HG03442 (cell line): ENCODE data around the gene CEACAM16.
"Not testable (repeated sequence)": the region's sequence is repeated elsewhere in the genome, so short reads cannot be mapped to it uniquely, and the experiment has no call there.

ENCODE experiments used
- ATAC-seq: cut with Tn5 transposase; IDR thresholded peaks from one replicate; pipeline ENCODE4 v1.9.1; 2021; ENCODE audit warnings: mild to moderate bottlenecking, moderate library complexity; ENCODE audit not compliant: unreplicated experiment

CEACAM16 gene

DNA sequence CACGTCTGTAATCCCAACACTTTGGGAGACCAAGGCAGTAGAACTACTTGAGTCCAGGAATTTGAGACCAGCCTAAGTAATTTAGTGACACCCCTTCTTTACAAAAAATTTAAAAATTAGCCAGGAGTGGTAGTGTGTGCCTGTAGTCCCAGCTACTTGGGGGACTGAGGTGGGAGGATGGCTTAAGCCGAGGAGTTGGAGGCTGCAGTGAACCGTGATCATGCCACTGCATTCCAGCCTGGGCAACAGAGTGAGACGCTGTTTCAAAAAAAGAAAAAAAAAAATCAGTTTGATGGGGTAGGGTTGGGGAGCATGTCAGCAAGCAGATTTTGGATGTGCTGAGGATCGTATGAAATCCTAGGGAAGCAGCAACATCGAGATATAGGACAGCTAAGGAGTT is 23.4 kb upstream of the CEACAM16 start:
- no peak for ATAC-seq

DNA sequence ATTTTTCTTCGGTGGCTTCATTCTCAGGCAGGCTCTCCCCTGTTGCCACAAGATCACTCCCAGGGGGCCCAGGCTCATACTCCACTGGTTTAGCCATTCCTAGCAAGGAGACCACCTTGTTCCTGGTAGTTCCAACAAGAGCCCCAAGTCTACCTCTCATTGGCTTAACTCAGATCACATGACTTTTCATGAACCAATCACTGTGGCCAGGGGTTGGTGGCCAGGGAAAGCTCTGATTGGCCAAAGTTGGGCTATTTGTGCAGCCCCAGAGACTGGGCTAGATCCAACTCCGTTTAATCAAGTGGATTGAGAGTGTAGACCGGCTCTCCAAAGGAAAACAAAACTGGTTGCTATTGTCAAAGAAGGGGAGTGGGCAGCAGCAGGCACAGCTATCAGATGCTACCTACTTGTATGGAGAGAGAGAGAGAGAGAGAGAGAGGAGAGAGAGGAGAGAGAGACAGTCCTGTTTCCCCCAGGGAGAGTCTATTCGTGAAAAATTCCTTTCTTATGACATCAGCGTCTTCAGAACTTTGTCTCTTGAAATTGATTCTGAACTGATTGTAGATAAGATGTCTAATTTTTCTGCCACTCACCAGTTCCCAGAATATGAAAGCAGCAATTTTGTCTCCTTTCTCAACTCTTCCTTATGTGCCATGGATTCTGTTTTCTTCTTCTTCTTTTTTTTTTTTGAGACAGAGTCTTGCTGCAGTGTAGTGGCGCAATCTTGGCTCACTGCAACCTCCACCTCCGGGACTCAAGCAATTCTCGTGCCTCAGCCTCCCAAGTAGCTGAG is 21.7 kb upstream of the CEACAM16 start:
- no peak for ATAC-seq

DNA sequence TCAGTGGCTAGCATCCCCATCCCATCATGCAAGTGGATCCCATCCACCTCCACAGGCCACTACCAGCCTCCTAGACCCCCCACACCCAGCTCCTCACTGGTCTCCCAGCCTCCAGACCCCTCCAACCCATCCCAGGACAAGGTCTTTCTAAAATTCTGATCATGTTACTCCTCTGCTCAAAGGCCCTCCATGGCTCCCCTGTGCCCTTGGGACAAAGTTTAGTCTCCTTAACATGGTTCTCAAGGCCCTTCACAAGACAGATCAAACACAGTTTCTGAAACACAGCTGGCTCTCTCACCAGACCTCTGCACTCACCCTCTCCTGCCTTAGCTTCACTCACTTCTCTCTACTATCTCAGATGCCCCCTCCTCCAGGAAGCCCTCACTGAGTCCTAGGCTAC is 18.4 kb upstream of the CEACAM16 start:
- ATAC-seq = no peak

DNA sequence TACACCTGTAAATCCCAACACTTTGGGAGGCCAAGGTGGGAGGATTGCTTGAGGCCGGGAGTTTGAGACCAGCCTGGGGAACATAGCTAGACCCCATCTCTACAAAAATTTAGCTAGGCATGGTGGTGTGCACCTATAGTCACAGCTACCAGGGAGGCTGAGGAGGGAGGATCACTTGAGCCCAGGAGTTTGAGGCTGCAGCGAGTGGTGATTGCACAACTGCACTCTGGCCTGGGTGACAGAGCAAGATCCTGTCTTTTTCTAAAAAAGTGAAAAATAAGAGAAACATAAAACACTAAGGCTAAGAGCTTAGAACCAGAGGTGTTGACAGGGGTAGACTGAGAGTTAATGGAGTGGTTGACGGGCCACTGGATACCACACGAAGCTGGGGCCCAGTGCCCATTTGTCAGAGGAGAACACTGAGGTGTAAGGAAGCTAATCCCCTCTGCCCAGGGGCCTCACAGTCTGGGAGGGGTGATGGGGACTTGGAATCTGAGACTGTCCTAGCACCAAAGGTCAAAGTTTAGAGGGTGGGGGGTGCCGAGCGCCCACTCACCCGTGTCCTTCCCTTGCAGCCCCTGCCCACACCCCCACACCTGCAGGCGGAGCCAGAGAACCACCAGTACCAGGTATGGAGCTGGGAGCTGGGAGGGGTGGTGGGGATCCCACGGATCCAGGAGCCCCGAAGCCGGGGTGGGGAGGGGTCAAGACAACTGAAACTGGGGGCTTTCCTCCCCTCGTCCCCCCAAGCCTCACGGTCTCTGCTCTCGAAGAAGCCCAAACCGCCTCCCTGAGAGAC is 16.8 kb upstream of the CEACAM16 start:
- no peak for ATAC-seq

DNA sequence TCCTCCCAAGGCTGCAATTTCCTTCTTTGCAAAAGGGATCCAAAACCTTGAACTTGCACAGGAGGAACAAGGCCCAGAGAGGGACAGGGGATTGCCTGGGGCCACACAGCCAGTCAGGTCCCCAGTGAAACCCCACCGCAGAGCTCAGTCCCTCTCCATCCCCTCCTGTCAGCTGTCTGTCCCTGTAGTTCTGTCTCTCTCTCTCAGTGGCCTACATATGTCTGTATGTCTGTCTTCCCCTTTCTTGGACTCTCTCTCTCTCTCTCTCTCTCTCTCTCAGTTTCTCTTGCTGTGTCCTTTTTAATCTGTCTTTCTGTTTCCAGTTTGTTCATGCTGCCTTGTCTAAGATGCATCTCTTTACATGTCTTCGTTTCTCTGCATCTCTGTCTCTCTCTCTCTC is 16.1 kb upstream of the CEACAM16 start:
- ATAC-seq = no peak

DNA sequence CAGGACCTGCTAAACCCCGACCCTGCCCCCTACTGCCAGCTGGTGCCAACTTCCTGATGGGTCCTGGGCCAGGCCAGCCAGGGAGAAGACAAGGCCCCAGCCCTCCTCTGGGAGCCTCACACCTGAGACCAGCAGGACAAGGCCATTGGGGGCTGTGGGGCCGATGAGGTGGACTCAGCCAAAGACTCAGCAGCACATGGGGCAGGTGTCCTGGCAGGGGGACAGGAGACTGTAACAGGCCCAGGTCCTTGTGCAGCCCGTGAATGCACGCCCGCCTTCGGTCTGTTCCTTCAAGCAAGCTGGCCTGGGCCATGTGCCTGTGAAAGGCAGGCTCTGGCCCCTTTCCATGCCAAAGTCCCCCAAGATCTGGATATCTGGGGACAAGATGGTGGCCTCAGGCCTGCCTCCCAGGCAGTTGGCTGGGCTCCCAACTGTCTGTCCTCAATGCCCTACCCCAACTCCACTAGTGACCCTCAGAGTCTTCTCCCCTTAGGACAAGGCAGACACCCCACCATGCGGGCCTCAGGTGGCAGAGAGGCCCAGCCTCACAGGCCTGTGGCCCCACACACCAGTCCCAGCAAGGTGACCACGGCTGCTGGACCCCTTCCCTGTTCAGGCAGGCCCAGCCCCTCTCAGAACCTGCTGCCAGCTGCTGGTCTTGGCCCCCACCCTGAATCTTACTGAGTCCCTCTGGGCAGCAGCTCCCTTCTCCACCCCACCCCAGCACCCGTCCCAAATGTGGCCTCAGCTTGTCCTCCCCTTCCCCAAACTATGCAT is 15.3 kb upstream of the CEACAM16 start:
- ATAC-seq = no peak

GRCh38 chr19:44684396-44684795 is 14.6 kb upstream of the CEACAM16 start:
- ATAC-seq = not testable (repeated sequence)

DNA sequence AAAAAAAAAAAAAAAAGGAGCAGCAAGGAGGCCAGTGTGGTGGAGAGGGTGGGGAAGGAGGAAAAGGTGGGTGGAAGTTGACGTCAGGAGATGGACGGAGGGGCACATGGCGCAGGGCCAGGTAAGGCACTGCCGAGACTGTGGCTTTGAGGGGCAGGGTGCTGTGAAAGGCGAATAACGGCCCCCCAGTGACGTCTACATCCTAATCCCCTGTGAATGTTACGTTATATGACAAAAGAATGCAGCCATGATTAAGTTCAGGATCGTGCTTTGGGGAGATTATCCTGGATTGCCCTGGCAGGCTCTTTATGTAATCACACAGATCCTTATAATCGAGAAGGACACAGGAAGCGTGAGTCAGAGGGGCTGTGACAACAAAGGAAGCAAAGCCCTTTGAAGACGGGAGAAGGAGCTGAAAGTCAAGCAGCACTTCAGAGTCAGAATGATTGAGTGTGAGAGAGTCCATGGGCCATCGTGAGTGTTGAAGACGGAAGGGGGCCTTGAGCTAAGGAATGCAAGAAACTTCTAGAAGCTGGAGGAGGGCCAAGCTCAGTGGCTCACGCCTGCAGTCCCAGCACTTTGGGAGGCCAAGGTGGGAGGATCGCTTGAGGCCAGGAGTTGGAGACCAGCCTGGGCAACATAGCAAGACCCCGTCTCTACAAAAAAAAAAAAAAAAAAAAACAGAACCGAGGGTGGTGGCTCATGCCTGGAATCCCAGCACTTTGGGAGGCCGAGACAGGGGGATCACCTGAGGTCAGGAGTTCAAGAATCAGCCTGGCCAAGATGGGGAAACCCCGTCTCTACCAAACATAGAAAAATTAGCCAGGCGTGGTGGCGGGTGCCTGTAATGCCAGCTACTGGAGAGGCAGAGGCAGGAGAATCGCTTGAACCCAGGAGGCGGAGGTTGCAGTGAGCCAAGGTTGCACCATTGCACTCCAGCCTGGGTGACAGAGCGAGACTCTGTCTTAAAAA is 13.8 kb upstream of the CEACAM16 start:
- no peak for ATAC-seq

- no peak for ATAC-seq
Observed at GRCh38 chr19:44685877-44686276, 13.1 kb upstream of the CEACAM16 start.

DNA sequence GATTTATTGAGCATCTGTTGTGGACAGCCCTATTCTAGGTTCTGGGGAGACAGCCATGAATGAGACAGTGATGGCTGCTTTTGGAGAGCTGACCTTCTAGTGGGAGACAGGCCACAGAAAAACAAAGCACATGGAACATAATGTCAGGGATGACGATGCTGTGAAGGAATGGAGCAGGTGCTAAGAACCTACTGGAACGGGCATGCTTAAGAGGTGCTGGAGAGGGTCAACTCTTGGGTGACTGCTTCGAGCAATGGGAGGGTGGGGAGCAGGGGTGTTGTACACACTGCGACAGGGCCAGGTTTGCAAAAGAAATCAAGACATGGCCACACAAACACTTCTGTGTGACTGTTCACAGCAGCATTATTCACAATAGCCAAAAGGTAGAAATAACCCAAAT is 12.1 kb upstream of the CEACAM16 start:
- ATAC-seq = no peak

DNA sequence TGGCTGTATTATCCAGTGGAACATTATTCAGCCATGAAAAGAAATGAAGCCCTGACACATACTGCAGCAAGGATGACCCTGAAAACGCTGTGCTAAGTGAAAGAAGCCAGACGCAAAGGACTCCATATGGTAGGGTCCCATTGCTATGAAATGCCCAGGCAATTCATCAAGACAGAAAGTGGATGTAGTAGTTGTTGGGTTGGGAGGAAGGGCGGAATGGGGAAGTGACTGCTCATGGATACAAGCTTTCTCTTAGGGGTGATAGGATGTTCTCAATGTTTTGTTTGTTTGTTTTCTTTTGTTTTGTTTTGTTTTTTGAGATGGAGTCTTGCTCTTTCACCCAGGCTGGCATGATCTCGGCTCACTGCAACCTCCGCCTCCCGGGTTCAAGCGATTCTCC is 11.1 kb upstream of the CEACAM16 start:
- ATAC-seq = no peak

- ATAC-seq = no peak
Observed at GRCh38 chr19:44689290-44690130, 9.4 kb upstream of the CEACAM16 start.

DNA sequence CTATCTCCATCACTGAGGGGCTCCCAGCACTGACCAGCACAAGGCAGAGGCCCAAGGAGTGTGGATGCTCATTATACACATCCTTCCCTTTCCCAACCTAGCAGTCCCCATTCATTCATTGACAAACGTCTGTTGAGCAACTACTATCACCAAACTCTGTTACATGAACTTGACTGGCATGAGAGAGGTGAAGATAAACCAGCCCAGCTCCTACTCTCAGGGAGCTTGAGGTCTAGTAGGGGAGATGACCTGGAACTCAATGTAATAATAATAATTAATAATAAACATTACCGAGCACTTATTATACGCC is 8.9 kb upstream of the CEACAM16 start:
- ATAC-seq = no peak

DNA sequence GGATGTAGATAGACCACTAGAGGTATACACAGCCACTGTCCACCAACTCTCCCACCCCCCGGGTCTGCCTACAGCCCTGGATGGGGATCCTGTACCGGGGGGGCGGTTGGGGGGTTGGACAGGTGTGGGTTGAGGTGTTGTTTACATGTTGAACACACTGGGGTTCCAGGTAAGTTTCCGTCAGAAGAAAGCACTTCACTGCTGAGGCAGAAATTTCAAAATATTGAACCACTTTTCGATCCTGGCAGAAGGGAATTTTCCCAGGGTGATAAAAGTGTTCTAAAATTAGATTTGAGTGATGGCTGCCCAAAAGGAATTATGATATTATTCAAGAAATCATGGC is 6.6 kb upstream of the CEACAM16 start:
- no peak for ATAC-seq

DNA sequence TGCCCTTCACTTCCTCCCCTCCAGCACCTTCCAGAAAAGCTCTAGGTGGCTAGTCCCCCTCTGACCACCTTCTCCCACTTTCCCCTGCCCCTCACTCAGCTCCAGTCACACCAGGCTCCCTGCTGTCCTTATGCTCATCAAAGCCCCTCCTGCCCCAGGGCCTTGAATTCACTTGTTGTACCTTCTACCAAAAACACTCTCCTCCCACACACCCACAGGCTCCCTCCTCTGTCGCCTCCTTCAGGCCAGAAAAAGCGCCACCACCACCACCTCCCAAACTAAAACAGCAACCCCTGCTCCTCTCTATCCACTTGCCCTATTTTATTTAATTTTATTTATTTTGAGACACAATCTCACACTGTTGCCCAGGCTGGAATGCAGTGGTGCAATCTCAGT is 4.8 kb upstream of the CEACAM16 start:
- ATAC-seq = no peak

GRCh38 chr19:44696939-44697669 is 1.8 kb upstream of the CEACAM16 start:
- ATAC-seq = no peak

DNA sequence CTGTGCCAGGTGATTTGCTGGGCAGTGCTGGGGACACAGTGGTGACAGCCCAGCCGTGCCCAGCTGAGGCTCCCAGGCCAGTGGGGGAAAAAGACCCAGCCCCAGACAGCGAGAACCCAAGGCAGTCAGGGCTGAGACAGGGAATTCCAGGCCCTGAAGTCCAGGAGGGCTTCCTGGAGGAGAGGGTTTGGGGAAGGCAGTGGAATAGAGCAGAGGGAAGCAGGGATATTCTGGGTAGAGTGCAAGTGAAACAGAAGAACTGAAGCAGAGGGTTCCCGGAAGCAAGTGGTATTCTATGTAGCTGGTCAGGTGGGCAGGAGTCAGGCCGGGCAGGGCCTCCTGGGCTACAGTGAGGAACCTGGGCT is 1.3 kb upstream of the CEACAM16 start:
- no peak for ATAC-seq

- no peak for ATAC-seq
Observed at GRCh38 chr19:44700547-44700946, 1.6 kb downstream of the CEACAM16 start.

- no peak for ATAC-seq
Observed at GRCh38 chr19:44701228-44701627, 2.3 kb downstream of the CEACAM16 start.
